Measurements from ENCODE around the gene SERPIND1.
"Not testable (repeated sequence)": the region's sequence is repeated elsewhere in the genome, so short reads cannot be mapped to it uniquely, and the experiment has no call there.

Gene SERPIND1

GRCh38 chr22:20727118-20728015, 46.5 kb upstream of the SERPIND1 start:
- Histone ChIP-seq H3K27me3 (replicated peaks; ENCODE audit: insufficient read depth, low read length) (no peaks in the 10 kb centered on the region), H3K4me2 (ENCODE audit: low read depth, low read length) (peak overlapping the region; percentile 11; the same call in 1 of the 2 replicates), H3K27ac (ENCODE audit: low read length) (no peak overlapping the region), H3F3A (ENCODE audit: insufficient read depth, low read length) (no peaks in the 10 kb centered on the region), H4K20me1 (ENCODE audit: insufficient read depth, low read length) (no peaks in the 10 kb centered on the region), H3K9me2 (replicated peaks; ENCODE audit: insufficient read depth, low read length) (no peaks in the 10 kb centered on the region), H3K4me1 (ENCODE audit: low read length) (peaks cover 9% of the 10 kb centered on the region; the same call in 1 of the 2 replicates), H3K79me2 (ENCODE audit: low read length) (no peaks in the 10 kb centered on the region), H3K9me3 (replicated peaks; ENCODE audit: insufficient read depth, low read length) (no peaks in the 10 kb centered on the region), H2AFZ (ENCODE audit: low read length) (no peak overlapping the region), H3K9ac (ENCODE audit: low read length) (no peak overlapping the region), H3K4me3 (ENCODE audit: low read length) (no peak overlapping the region), H3K36me3 (replicated peaks; ENCODE audit: insufficient read depth, low read length) (0 out of 2 replicates have a peak, but pooled peaks cover 5% of the 10 kb centered on the region)
- no peak for DNase-seq
- TF ChIP-seq, protein P1, sequence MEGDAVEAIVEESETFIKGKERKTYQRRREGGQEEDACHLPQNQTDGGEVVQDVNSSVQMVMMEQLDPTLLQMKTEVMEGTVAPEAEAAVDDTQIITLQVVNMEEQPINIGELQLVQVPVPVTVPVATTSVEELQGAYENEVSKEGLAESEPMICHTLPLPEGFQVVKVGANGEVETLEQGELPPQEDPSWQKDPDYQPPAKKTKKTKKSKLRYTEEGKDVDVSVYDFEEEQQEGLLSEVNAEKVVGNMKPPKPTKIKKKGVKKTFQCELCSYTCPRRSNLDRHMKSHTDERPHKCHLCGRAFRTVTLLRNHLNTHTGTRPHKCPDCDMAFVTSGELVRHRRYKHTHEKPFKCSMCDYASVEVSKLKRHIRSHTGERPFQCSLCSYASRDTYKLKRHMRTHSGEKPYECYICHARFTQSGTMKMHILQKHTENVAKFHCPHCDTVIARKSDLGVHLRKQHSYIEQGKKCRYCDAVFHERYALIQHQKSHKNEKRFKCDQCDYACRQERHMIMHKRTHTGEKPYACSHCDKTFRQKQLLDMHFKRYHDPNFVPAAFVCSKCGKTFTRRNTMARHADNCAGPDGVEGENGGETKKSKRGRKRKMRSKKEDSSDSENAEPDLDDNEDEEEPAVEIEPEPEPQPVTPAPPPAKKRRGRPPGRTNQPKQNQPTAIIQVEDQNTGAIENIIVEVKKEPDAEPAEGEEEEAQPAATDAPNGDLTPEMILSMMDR (IDR thresholded peaks at IDR 0.05; ENCODE audit: low read length), result no peak
- TF ChIP-seq EZH2phosphoT487 (IDR thresholded peaks at IDR 0.05; ENCODE audit: low read length), result no peak
- TF ChIP-seq EZH2 (optimal IDR thresholded peaks at IDR 0.05; ENCODE audit: low read depth, low read length), result no peak

DNA sequence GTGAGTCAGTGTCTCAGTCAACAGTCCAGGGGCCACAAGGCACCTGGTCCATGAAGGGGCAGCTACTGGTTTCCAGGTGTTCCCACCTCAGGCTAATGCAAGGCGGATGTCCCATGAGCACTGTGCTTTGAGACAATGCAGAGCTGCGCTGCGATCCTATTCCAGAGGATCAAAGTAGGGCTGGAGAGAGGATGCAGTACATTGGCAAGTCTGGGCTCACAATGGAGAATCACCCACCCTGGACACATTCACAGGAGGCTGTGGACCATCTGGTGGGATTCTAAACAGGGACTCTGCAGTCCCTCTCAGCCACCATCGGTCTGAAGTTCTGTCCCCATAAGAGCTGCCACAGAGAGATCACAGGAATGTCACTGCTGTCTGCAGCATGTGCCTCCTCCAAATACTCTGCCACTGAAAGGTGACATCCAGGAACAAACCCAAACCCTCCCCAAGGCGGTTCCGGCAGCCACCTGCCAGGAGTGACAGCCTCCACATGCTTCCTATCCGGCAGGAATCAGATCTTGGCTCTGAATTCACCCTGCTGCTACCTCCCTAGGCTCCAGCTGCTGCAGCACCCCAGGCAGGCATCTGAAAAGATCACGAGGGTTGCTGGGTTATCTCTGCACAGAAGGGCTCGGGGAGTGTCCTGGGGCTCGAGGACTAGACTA, 45.3 kb upstream of the SERPIND1 start:
- no peaks in the 10 kb centered on the region for H3K9me3 ChIP-seq (replicated peaks; ENCODE audit: insufficient read depth, low read length)
- no peak overlapping the region for H3K4me2 ChIP-seq (ENCODE audit: low read depth, low read length)
- no peak overlapping the region for H3K9ac ChIP-seq (ENCODE audit: low read length)
- peaks cover 9% of the 10 kb centered on the region; the same call in 1 of the 2 replicates for H3K4me1 ChIP-seq (ENCODE audit: low read length)
- DNase-seq, result no peak
- TF ChIP-seq EZH2phosphoT487 (IDR thresholded peaks at IDR 0.05; ENCODE audit: low read length) (no peak), EZH2 (optimal IDR thresholded peaks at IDR 0.05; ENCODE audit: low read depth, low read length) (no peak)
- TF ChIP-seq, protein P1 (IDR thresholded peaks at IDR 0.05; ENCODE audit: low read length), result no peak
- H2AFZ ChIP-seq (ENCODE audit: low read length), result no peak overlapping the region
- H3F3A ChIP-seq (ENCODE audit: insufficient read depth, low read length), result no peaks in the 10 kb centered on the region
- H3K4me3 ChIP-seq (ENCODE audit: low read length), result no peak overlapping the region
- H3K27me3 ChIP-seq (replicated peaks; ENCODE audit: insufficient read depth, low read length), result no peaks in the 10 kb centered on the region
- H4K20me1 ChIP-seq (ENCODE audit: insufficient read depth, low read length), result no peaks in the 10 kb centered on the region
- no peaks in the 10 kb centered on the region for H3K79me2 ChIP-seq (ENCODE audit: low read length)
- H3K27ac ChIP-seq (ENCODE audit: low read length), result no peak overlapping the region
- no peaks in the 10 kb centered on the region for H3K9me2 ChIP-seq (replicated peaks; ENCODE audit: insufficient read depth, low read length)
- H3K36me3 ChIP-seq (replicated peaks; ENCODE audit: insufficient read depth, low read length), result 0 out of 2 replicates have a peak, but pooled peaks cover 5% of the 10 kb centered on the region

- DNase-seq, result no peak
- no peak overlapping the region for H3K4me2 ChIP-seq (ENCODE audit: low read depth, low read length)
- 0 out of 2 replicates have a peak, but pooled peaks cover 5% of the 10 kb centered on the region for H3K36me3 ChIP-seq (replicated peaks; ENCODE audit: insufficient read depth, low read length)
- H3K9me3 ChIP-seq (replicated peaks; ENCODE audit: insufficient read depth, low read length), result no peaks in the 10 kb centered on the region
- H2AFZ ChIP-seq (ENCODE audit: low read length), result no peak overlapping the region
- H3F3A ChIP-seq (ENCODE audit: insufficient read depth, low read length), result no peaks in the 10 kb centered on the region
- H3K4me1 ChIP-seq (ENCODE audit: low read length), result peaks cover 9% of the 10 kb centered on the region; the same call in 1 of the 2 replicates
- H3K79me2 ChIP-seq (ENCODE audit: low read length), result no peaks in the 10 kb centered on the region
- no peak overlapping the region for H3K27ac ChIP-seq (ENCODE audit: low read length)
- H3K4me3 ChIP-seq (ENCODE audit: low read length), result no peak overlapping the region
- TF ChIP-seq EZH2 (optimal IDR thresholded peaks at IDR 0.05; ENCODE audit: low read depth, low read length) (no peak), EZH2phosphoT487 (IDR thresholded peaks at IDR 0.05; ENCODE audit: low read length) (no peak)
- TF ChIP-seq, protein P1 (IDR thresholded peaks at IDR 0.05; ENCODE audit: low read length), result no peak
- H3K27me3 ChIP-seq (replicated peaks; ENCODE audit: insufficient read depth, low read length), result no peaks in the 10 kb centered on the region
- no peaks in the 10 kb centered on the region for H3K9me2 ChIP-seq (replicated peaks; ENCODE audit: insufficient read depth, low read length)
- H4K20me1 ChIP-seq (ENCODE audit: insufficient read depth, low read length), result no peaks in the 10 kb centered on the region
- H3K9ac ChIP-seq (ENCODE audit: low read length), result no peak overlapping the region
Observed at GRCh38 chr22:20729194-20729593, 44.7 kb upstream of the SERPIND1 start.

- not testable (repeated sequence) for H3K4me3 ChIP-seq (ENCODE audit: low read length); H3K9ac ChIP-seq (ENCODE audit: low read length); H3K4me2 ChIP-seq (ENCODE audit: low read depth, low read length); H3K27me3 ChIP-seq (replicated peaks; ENCODE audit: insufficient read depth, low read length); H3K4me1 ChIP-seq (ENCODE audit: low read length); H3K9me3 ChIP-seq (replicated peaks; ENCODE audit: insufficient read depth, low read length); H2AFZ ChIP-seq (ENCODE audit: low read length); H3F3A ChIP-seq (ENCODE audit: insufficient read depth, low read length); H3K27ac ChIP-seq (ENCODE audit: low read length); H3K36me3 ChIP-seq (replicated peaks; ENCODE audit: insufficient read depth, low read length); H3K9me2 ChIP-seq (replicated peaks; ENCODE audit: insufficient read depth, low read length); DNase-seq; H4K20me1 ChIP-seq (ENCODE audit: insufficient read depth, low read length); H3K79me2 ChIP-seq (ENCODE audit: low read length)
Observed at GRCh38 chr22:20732431-20732830, 41.5 kb upstream of the SERPIND1 start.

DNA sequence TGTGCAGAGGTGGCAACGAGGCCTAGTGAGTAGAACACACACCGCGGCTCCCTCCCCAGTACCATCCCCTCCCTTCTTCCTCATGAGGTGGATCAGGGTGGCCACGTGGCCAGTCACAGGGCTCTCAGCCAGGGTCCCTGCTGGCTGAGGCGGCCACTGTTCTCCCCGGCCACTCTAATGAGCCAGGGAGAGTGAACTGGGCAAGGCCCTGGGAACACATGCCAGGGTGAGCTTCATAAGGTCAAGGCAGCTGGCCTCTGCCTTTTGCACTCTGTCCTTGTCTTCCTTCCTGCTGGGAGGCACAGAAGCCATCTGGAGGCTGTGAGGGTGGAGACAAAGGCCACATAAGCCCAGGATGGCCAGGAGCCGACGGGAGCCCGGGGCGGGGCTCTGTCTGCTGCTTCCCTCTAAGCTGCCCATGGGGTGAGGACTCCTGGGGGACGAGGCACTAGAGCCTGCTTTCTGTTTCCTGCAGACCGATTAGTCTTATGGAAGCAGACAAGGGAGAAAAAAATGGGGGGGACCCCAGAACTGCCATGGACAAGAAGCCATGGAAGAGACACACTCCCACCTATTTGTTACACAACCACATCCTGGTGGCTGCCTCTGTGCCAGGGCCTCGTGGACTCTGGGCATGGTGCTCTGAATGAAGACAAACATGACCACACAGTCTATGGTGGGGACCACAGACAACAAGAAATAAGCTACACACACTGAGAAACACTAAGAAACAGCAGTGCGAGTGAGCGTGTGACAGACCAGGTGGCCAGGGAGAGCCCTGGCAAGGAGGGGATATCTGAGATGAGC, 38.4 kb upstream of the SERPIND1 start:
- H3F3A ChIP-seq (ENCODE audit: insufficient read depth, low read length); H3K9ac ChIP-seq (ENCODE audit: low read length); H3K27ac ChIP-seq (ENCODE audit: low read length); H3K4me1 ChIP-seq (ENCODE audit: low read length); DNase-seq; H3K79me2 ChIP-seq (ENCODE audit: low read length); H3K9me3 ChIP-seq (replicated peaks; ENCODE audit: insufficient read depth, low read length); H3K4me2 ChIP-seq (ENCODE audit: low read depth, low read length); H3K9me2 ChIP-seq (replicated peaks; ENCODE audit: insufficient read depth, low read length); H3K27me3 ChIP-seq (replicated peaks; ENCODE audit: insufficient read depth, low read length); H3K4me3 ChIP-seq (ENCODE audit: low read length); H3K36me3 ChIP-seq (replicated peaks; ENCODE audit: insufficient read depth, low read length); H4K20me1 ChIP-seq (ENCODE audit: insufficient read depth, low read length); H2AFZ ChIP-seq (ENCODE audit: low read length): not testable (repeated sequence)
